GM12878 (cell line): Measurements from ENCODE around the gene MOBP. TPM values are rescaled to one million over a fixed set of nuclear protein-coding genes. Genes with fewer than 3 reads are reported as not detected.

Source experiments
- ATAC-seq: fragments of 200-7000 bp; cut with Tn5 transposase; 3 replicates; pipeline ENCODE4 v1.9.1; 2020; ENCODE audit warnings: mild to moderate bottlenecking, moderate library complexity
- BruUV-seq: library from RNA; stranded (reverse); fragments of 400-500 nt; replicated peaks from 2 replicates; lab custom pipeline; 2021; lab: Mats Ljungman, UMichigan
- CTCF ChIA-PET: fragments of 300-600 bp; sonication (Branson Sonifier 250); formaldehyde crosslinking; extraction: SDS; loops from one replicate; lab custom pipeline; 2021; ENCODE audit warnings: inconsistent platforms; lab: Yijun Ruan, JAX
- POLR2A ChIA-PET: fragments of 350-600 bp; formaldehyde crosslinking; extraction: SDS; loops from one replicate; lab custom pipeline; 2021; ENCODE audit warnings: inconsistent platforms; lab: Charles Lee
- RAD21 ChIA-PET: fragments of 300-600 bp; sonication (Branson Sonifier 250); formaldehyde crosslinking; loops from one replicate; lab custom pipeline; 2023; ENCODE audit warnings: antibody characterized with exemption; ENCODE audit not compliant: unreplicated experiment; lab: Charles Lee
- SMC1A ChIA-PET: fragments of 300-600 bp; sonication (Branson Sonifier 250); formaldehyde crosslinking; loops from one replicate; lab custom pipeline; 2023; ENCODE audit not compliant: unreplicated experiment, uncharacterized antibody; lab: Charles Lee
- DNase-seq: peaks from one replicate; pipeline ENCODE4 v3.0.0-alpha.2; 2011; ENCODE audit warnings: low read depth, low spot score
- FAIRE-seq: peaks from 3 replicates; lab custom pipeline; 2011; peaks lifted over from hg19 to GRCh38; lab: Jason Lieb, UNC
- H2AFZ ChIP-seq: 2 replicates; pipeline ENCODE4 v1.6.0; 2011; ENCODE audit warnings: low read depth, low read length, control low read depth; ENCODE audit not compliant: control insufficient read depth
- H3K27ac ChIP-seq: 2 replicates; pipeline ENCODE4 v1.5.1; 2011; ENCODE audit warnings: control low read depth; ENCODE audit not compliant: control insufficient read depth, insufficient read depth
- H3K27me3 ChIP-seq, 2 experiments: replicated peaks in 1 of 2; 2 replicates each; pipeline versions ENCODE4 v1.6.0 to v1.6.1; 2011; ENCODE audit warnings: low read length in 1 of 2; ENCODE audit not compliant: control insufficient read depth in 2 of 2, insufficient read depth in 2 of 2
- H3K36me3 ChIP-seq, 2 experiments: 2 replicates each; pipeline ENCODE4 v1.5.1; 2011; ENCODE audit warnings: low read length in 1 of 2; ENCODE audit not compliant: control insufficient read depth in 2 of 2, insufficient read depth in 2 of 2
- H3K4me1 ChIP-seq: 2 replicates; pipeline ENCODE4 v1.6.1; 2011; ENCODE audit warnings: mild to moderate bottlenecking, low read length, moderate library complexity, mixed read lengths; ENCODE audit not compliant: control insufficient read depth, insufficient read depth
- H3K4me2 ChIP-seq: 2 replicates; pipeline ENCODE4 v1.6.0; 2011; ENCODE audit warnings: control low read depth; ENCODE audit not compliant: control insufficient read depth, insufficient read depth
- H3K4me3 ChIP-seq: fragments of 200-600 bp; sonication (generic); 2 replicates; pipeline ENCODE4 v1.5.1; 2016
- H3K79me2 ChIP-seq: 2 replicates; pipeline ENCODE4 v1.6.0; 2011; ENCODE audit warnings: low read length; ENCODE audit not compliant: control insufficient read depth, insufficient read depth
- H3K9ac ChIP-seq: 2 replicates; pipeline ENCODE4 v1.8.0; 2011; ENCODE audit warnings: low read length, control low read depth, mixed read lengths; ENCODE audit not compliant: control insufficient read depth, insufficient read depth
- H3K9me3 ChIP-seq: replicated peaks from 3 replicates; pipeline ENCODE4 v1.5.1; 2011; ENCODE audit warnings: mild to moderate bottlenecking, low read length; ENCODE audit not compliant: control insufficient read depth, insufficient read depth
- H4K20me1 ChIP-seq: 2 replicates; pipeline ENCODE4 v1.6.0; 2011; ENCODE audit not compliant: control insufficient read depth, insufficient read depth
- BHLHE40 ChIP-seq, 2 experiments: fragments of 450-650 bp in 1 of 2; IDR thresholded peaks; 2 replicates each; pipeline ENCODE4 v1.6.1; 2011 to 2017; ENCODE audit warnings: low read depth in 2 of 2, borderline replicate concordance in 1 of 2, improper control_type of control experiment in 1 of 2, low read length in 1 of 2, mild to moderate bottlenecking in 1 of 2
- HDAC2 ChIP-seq: fragments of 200-600 bp; sonication (generic); IDR thresholded peaks from 2 replicates; pipeline ENCODE4 v1.6.1; 2017
- MAX ChIP-seq: IDR thresholded peaks from 2 replicates; pipeline ENCODE4 v1.6.1; 2012; ENCODE audit warnings: low read depth, low read length, improper control_type of control experiment
- MEF2A ChIP-seq: IDR thresholded peaks from 2 replicates; pipeline ENCODE4 v1.6.1; 2011; ENCODE audit warnings: low read depth, mild to moderate bottlenecking, low read length, moderate library complexity; ENCODE audit not compliant: insufficient read depth
- MTA2 ChIP-seq: fragments of 450-650 bp; IDR thresholded peaks from 2 replicates; pipeline ENCODE4 v1.6.1; 2016; ENCODE audit warnings: low read depth, mild to moderate bottlenecking, moderate library complexity
- MTA3 ChIP-seq: IDR thresholded peaks from 2 replicates; pipeline ENCODE4 v1.6.1; 2012; ENCODE audit warnings: low read length, inconsistent platforms, borderline replicate concordance
- NFYA ChIP-seq: IDR thresholded peaks from 2 replicates; pipeline ENCODE4 v1.6.1; 2011; ENCODE audit warnings: low read depth, mild to moderate bottlenecking, low read length, improper control_type of control experiment, borderline replicate concordance
- NFYB ChIP-seq: IDR thresholded peaks from 2 replicates; pipeline ENCODE4 v1.6.1; 2011; ENCODE audit warnings: low read depth, mild to moderate bottlenecking, low read length, improper control_type of control experiment, moderate library complexity; ENCODE audit not compliant: insufficient read depth
- PAX5 ChIP-seq: IDR thresholded peaks from 2 replicates; pipeline ENCODE4 v1.6.1; 2011; ENCODE audit warnings: low read depth, low read length, borderline replicate concordance
- PBX3 ChIP-seq: IDR thresholded peaks from 2 replicates; pipeline ENCODE4 v1.6.1; 2011; ENCODE audit warnings: mild to moderate bottlenecking, low read depth, low read length, moderate library complexity; ENCODE audit not compliant: insufficient replicate concordance
- POLR2AphosphoS2 ChIP-seq: IDR thresholded peaks from 2 replicates; pipeline ENCODE4 v1.6.1; 2011; ENCODE audit warnings: low read depth, mild to moderate bottlenecking, low read length, improper control_type of control experiment, moderate library complexity
- RB1 ChIP-seq: fragments of 450-650 bp; formaldehyde crosslinking; IDR thresholded peaks from 2 replicates; pipeline ENCODE4 v1.6.1; 2017; ENCODE audit warnings: mild to moderate bottlenecking, borderline replicate concordance
- SMARCA5 ChIP-seq: fragments of 450-650 bp; IDR thresholded peaks from 2 replicates; pipeline ENCODE4 v1.6.1; 2017; ENCODE audit warnings: mild to moderate bottlenecking
- SP1 ChIP-seq: IDR thresholded peaks from one replicate; pipeline ENCODE4 v1.6.1; 2011; ENCODE audit warnings: low read depth, low read length
- ZBED1 ChIP-seq: IDR thresholded peaks from 2 replicates; pipeline ENCODE4 v1.6.1; 2016; ENCODE audit warnings: borderline replicate concordance
- WGBS: methylation state at CpG from one replicate; pipeline ENCODE4 v1.1.6; 2016; ENCODE audit warnings: low lambda C conversion rate; ENCODE audit not compliant: insufficient replicate concordance, insufficient coverage; ENCODE audit errors: missing lambda C conversion rate; 5-methylcytosine and 5-hydroxymethylcytosine counted together
- in situ Hi-C: fragments of 300-500 bp; cut with MboI; formaldehyde crosslinking; loops from 9 replicates; pipeline ENCODE4 v1.14.3; 2018; ENCODE audit warnings: mixed read lengths
- intact Hi-C: fragments of 100-400 bp; cut with micrococcal nuclease; formaldehyde crosslinking; loops from one replicate; pipeline ENCODE4 v1.14.2; 2022; ENCODE audit not compliant: unreplicated experiment
- polyA plus RNA-seq, 11 experiments: library from polyadenylated mRNA; depleted of rRNA in 4 of 11; unstranded in 6 of 11; stranded (reverse) in 5 of 11; fragments of >200 nt; fragmentation: Nextera tagmentation in 4 of 11; fragmentation: Illumina TruSeq in 1 of 11; extraction: Ambion mirVana in 4 of 11; extraction: Trizol in 1 of 11; gene quantifications; 1 replicate in 1 of 11; 2 replicates in 10 of 11; pipeline versions ENCODE4 v1.2.1 to v1.2.3, GENCODE V29; 2011 to 2016; ENCODE audit warnings: inconsistent platforms in 2 of 11, missing spikeins in 2 of 11, low read depth in 1 of 11
- total RNA-seq, 4 experiments: library from RNA; depleted of rRNA in 3 of 4; stranded (reverse); fragments of >200 nt in 3 of 4; fragmentation: Illumina TruSeq in 1 of 4; extraction: Trizol in 1 of 4; gene quantifications; 2 replicates each; pipeline versions ENCODE4 v1.2.1 to v1.2.3, GENCODE V29; 2013 to 2021
- TF ChIP-seq, protein P1 (sequence below): fragments of 450-650 bp; IDR thresholded peaks from 2 replicates; pipeline ENCODE4 v1.6.1; 2016; ENCODE audit warnings: mild to moderate bottlenecking

MOBP gene
- total and polyA plus RNA-seq, 10 of the 15 experiments (the other 5 are each of a cell fraction or from before 2014, with no cell fraction given), result 0.04 to 0.09 (median 0.08) TPM; not detected in 5

DNA sequence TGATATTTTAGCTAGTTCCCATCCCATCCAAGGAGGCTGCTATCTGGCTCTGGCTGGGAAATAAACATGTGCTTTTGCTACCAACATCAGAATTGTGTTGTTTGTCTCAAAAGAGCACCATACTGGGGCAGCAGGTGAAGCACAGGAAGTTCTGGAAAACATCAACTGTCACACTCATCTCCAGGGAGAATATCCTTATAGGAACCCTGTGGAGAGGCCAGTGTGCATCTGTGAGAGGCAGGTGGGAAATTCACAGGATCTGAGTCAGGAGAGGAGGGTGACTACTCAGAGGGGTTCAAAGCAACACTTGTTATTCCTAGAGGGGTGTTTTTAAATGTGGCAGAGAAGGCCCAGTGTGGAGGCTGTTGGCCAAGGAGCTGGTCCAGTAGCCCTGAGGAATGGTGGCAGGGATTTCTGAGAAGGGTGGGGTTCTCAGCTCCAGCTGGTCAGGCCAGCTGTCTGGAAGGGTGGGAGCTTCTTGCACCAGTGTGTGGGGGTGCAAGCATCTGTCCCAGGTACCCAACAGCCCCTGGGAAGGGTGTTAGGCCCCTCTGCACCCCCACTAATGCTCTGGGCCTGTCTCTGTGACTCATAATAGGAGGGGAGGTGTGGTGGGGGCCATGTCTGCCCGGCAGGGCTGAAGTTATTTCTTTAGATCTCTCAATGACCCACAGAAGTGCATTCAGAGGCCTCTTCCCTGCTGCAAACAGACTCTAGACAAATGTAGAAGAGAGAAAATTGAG lies 32.3 kb upstream of the MOBP start (continued):
- TF ChIP-seq, protein P1, sequence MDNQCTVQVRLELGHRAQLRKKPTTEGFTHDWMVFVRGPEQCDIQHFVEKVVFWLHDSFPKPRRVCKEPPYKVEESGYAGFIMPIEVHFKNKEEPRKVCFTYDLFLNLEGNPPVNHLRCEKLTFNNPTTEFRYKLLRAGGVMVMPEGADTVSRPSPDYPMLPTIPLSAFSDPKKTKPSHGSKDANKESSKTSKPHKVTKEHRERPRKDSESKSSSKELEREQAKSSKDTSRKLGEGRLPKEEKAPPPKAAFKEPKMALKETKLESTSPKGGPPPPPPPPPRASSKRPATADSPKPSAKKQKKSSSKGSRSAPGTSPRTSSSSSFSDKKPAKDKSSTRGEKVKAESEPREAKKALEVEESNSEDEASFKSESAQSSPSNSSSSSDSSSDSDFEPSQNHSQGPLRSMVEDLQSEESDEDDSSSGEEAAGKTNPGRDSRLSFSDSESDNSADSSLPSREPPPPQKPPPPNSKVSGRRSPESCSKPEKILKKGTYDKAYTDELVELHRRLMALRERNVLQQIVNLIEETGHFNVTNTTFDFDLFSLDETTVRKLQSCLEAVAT, result no peak

GRCh38 chr3:39438880-39439279 lies 28.6 kb upstream of the MOBP start:
- intact Hi-C loops (no loop called here), in situ Hi-C loops (no loop called here)
- Histone ChIP-seq H3K4me3 (no peak overlapping the region), H3K27ac (no peak overlapping the region), H3K36me3 (no peaks in the 10 kb centered on the region), H3K79me2 (no peaks in the 10 kb centered on the region), H3K9me3 (no peaks in the 10 kb centered on the region), H2AFZ (no peak overlapping the region), H3K4me1 (no peaks in the 10 kb centered on the region), H4K20me1 (no peaks in the 10 kb centered on the region), H3K27me3 (no peaks in the 10 kb centered on the region), H3K4me2 (no peak overlapping the region), H3K9ac (no peak overlapping the region)
- RAD21 ChIA-PET, result no interaction called here
- FAIRE-seq, result no peak
- BruUV-seq, result no TSS peak
- TF ChIP-seq POLR2AphosphoS2 (no peak), NFYA (no peak), MEF2A (no peak), RB1 (no peak), NFYB (no peak), MAX (no peak), PBX3 (no peak), ZBED1 (no peak), MTA2 (no peak), HDAC2 (no peak), SMARCA5 (no peak), MTA3 (no peak), PAX5 (no peak), SP1 (no peak), BHLHE40 (IDR thresholded peaks at IDR 0.05; ENCODE audit: borderline replicate concordance in 1 of 2, low read depth in 2 of 2, low read length in 1 of 2) (no peak)
- POLR2A ChIA-PET, result no interaction called here
- WGBS, result 19% methylated on average over 4 of the region's 4 CpGs
- SMC1A ChIA-PET, result no interaction called here
- ATAC-seq, result no peak
- DNase-seq, result no peak
- CTCF ChIA-PET, result interaction anchor here (1.5 kb wide), 1 partner anchor 9 kb away, joined by 5 read pairs; no protein-coding TSS in a partner anchor
